Measurements from ENCODE around the gene HSPA12A.

GRCh38 chr10:116775488-116776400 lies 33.4 kb upstream of the HSPA12A start:
- TF ChIP-seq CTCF (conservative IDR thresholded peaks at IDR 0.05 in 1 of 2, IDR thresholded peaks at IDR 0.05 in 1 of 2; ENCODE audit: low read depth in 1 of 2, low read length in 2 of 2) = no peak
- TF ChIP-seq EZH2 (IDR thresholded peaks at IDR 0.05; ENCODE audit: low read length, missing control alignments) = no peak

Data from fibroblast of lung (primary cell).